Fibroblast of mammary gland (primary cell): Measurements from ENCODE around the gene BICD1.

Experiments
- DNase-seq: peaks from one replicate; pipeline ENCODE4 v3.0.0-alpha.2; 2010; ENCODE audit warnings: low read depth
- H3K4me3 ChIP-seq: 2 replicates; pipeline ENCODE4 v1.5.1; 2011; ENCODE audit warnings: low read depth, mild to moderate bottlenecking, low read length, moderate library complexity; ENCODE audit not compliant: control insufficient read depth
- TF ChIP-seq, protein P1 (sequence below): conservative IDR thresholded peaks from 2 replicates; pipeline ENCODE4 v1.5.1; 2011; ENCODE audit warnings: low read depth, low read length, inconsistent platforms; ENCODE audit not compliant: control insufficient read depth, insufficient read depth

BICD1 gene

DNA sequence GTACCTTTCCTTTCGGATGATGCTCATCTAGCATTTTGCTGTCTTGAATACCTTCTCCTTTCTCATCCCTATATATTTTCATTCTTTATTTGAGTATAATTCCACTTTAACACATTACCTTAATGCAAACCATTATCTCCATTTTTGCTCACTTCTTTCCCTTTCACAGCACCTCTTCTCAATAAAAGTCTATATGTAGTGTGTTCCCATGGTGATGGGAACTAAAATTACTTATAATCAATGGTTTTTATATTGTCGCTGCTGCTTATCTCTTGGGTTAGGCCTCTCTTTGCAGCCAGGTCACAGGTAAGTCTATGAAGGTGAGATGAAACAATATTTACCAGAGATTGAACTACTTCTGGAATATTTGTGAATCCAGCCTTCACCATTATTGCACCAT is 171.1 kb downstream of the BICD1 start:
- H3K4me3 ChIP-seq = no peak overlapping the region
- TF ChIP-seq, protein P1, sequence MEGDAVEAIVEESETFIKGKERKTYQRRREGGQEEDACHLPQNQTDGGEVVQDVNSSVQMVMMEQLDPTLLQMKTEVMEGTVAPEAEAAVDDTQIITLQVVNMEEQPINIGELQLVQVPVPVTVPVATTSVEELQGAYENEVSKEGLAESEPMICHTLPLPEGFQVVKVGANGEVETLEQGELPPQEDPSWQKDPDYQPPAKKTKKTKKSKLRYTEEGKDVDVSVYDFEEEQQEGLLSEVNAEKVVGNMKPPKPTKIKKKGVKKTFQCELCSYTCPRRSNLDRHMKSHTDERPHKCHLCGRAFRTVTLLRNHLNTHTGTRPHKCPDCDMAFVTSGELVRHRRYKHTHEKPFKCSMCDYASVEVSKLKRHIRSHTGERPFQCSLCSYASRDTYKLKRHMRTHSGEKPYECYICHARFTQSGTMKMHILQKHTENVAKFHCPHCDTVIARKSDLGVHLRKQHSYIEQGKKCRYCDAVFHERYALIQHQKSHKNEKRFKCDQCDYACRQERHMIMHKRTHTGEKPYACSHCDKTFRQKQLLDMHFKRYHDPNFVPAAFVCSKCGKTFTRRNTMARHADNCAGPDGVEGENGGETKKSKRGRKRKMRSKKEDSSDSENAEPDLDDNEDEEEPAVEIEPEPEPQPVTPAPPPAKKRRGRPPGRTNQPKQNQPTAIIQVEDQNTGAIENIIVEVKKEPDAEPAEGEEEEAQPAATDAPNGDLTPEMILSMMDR = no peak

DNA sequence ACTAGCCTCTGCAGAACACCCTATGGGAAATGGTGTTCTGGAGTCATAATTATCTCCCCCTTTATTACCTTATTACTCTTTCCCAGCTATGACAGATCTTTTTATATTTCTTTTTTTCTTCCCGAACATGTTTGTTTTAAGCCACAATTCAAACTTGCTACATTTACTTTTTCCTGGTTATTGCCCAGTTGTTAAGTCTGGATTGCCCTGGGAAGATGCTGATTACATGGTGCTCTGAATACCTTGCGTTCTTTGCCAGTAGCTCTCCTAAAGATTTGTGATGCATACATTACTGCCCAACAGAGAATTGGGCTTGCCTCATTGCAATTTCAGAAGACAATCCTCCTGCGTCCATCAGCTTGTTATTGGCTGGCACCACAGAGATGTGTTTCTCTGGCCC is 174.5 kb downstream of the BICD1 start:
- DNase-seq = no peak
- H3K4me3 ChIP-seq = no peak overlapping the region
- TF ChIP-seq, protein P1 = no peak

More for the DNA sequence above, 171.1 kb downstream of the BICD1 start:
- DNase-seq = no peak

DNA sequence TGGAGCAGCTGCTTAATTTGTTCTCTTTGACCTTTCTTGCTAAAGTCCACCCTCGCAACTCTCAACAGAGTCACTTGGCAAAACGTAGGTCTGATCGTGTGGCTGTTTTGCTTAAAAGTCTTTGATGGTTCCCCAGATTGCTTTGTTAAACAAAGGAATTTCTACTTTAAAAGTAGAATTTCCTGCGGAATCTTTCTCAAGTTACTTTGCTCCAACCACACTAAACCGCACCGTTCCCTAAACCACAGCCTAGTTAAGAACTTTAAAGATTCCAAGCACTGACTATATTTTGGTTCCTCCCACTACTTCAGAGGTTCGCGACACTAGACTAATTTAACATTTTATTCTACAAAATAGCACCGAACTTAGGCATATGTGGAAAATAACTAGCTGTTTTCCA is 177.9 kb downstream of the BICD1 start:
- DNase-seq = no peak
- H3K4me3 ChIP-seq = no peak overlapping the region
- TF ChIP-seq, protein P1 = no peak

DNA sequence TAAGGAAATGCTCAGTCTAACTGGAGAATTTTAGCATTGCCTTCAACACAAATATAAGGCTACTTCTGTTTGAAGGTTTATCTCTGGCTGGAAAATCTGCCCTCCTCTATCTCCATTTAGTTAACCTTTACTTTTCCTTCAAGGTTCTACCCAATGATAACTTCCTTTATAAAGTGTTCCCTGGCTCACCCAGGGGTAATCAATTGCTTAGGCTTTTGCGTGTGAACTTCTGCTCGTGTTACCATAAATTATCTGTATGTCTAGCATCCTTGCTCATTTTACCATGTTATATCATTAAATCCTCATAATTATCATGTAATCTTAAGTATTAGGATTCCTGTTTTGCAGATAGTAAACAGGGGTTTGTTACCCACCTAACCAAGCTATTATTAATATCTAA is 178.4 kb downstream of the BICD1 start:
- TF ChIP-seq, protein P1 = no peak
- no peak for DNase-seq
- H3K4me3 ChIP-seq = no peak overlapping the region

DNA sequence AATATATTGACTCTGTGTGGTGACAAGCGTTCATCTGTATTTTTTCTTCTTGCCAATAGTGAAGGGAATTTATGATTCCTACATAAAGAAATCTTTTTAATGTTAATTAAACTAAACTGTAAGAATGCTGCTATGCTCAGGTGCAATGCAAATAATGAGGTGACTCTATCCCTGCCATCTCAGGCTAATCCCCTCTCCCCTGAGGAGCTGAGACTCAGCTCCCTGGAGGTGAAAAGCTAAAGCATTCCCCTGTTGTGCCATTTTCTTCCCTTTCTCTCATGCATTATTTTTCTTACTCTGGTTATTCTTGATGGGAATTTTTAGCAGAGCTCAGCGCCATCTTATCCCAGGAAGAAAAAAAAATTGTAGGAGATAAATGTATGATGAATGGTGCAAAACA is 178.8 kb downstream of the BICD1 start:
- no peak overlapping the region for H3K4me3 ChIP-seq
- TF ChIP-seq, protein P1 = no peak
- DNase-seq = no peak

DNA sequence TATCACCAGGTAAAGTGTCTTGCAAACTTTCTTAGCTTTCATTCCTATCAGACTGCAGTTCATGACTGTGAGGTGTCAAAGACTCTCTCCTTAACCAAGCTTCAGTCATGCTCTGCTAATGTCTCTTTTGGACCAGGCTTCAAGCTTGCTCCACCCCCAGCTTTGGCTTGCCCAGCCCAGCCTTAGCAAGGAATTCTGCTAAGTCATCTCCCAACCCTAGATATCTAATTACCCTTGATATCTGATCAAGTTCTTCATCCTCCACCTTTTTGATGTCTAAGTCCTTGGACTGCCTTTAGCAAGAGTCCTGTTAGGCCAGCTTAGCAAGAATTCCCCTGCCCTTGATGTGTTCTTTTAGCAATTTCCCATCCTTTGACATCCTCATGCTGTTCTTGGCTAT is 183.8 kb downstream of the BICD1 start:
- TF ChIP-seq, protein P1 = no peak
- H3K4me3 ChIP-seq = no peak overlapping the region
- DNase-seq = peak; percentile 38

DNA sequence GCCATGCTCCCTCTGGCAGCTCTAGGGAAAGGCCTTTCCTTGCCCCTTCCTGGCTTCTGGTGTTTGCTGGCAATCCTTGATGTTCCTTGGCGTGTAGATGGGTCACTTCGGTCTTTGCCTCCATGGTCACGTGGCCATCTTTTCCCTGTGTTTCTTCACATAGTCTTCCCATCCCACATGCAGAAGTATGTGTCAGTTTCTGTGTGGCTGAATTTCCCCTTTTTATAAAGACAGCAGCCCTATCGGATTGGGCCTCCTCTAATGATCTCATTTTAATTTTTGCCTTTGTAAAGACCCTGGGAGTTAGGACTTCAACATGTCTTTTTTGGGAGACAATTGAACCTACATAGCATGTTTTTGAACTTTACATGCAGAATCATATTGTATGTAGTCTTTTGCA is 185.5 kb downstream of the BICD1 start:
- no peak for DNase-seq
- TF ChIP-seq, protein P1 = no peak
- no peak overlapping the region for H3K4me3 ChIP-seq
